ENCODE results near the gene SLC44A4.

The SLC44A4 gene

GRCh38 chr6:31878222-31878621, 575 bp downstream of the SLC44A4 start:
- Histone ChIP-seq H3K4me3 (ENCODE audit: low read depth, low read length) (no peak overlapping the region), H2AK5ac (ENCODE audit: low read length) (no peak overlapping the region), H2AFZ (ENCODE audit: insufficient read depth, low read length, poor library complexity) (no peak overlapping the region), H3K79me1 (ENCODE audit: low read length) (no peaks in the 10 kb centered on the region), H3K9ac (ENCODE audit: low read length) (no peak overlapping the region), H3K36me3 (ENCODE audit: control insufficient read depth in 1 of 2, insufficient read depth in 2 of 2, low read length in 2 of 2) (peaks cover 34% of the 10 kb centered on the region in 2 experiments), H2BK5ac (ENCODE audit: low read depth, low read length, poor library complexity) (no peak overlapping the region), H3K18ac (ENCODE audit: low read length) (no peak overlapping the region), H3K4ac (ENCODE audit: low read depth, low read length) (no peak overlapping the region), H2BK12ac (ENCODE audit: low read length) (no peak overlapping the region), H3K27ac (ENCODE audit: low read depth, low read length) (no peak overlapping the region), H3K4me2 (ENCODE audit: low read length) (no peak overlapping the region), H2BK120ac (ENCODE audit: insufficient read depth, low read length, poor library complexity) (no peak overlapping the region), H3K23ac (ENCODE audit: low read length) (no peak overlapping the region), H3K4me1 (ENCODE audit: control insufficient read depth in 1 of 2, insufficient read depth in 2 of 2, low read length in 2 of 2) (peaks cover 0 to 14% of the 10 kb centered on the region in 2 experiments), H4K8ac (ENCODE audit: low read depth, low read length) (no peak overlapping the region), H4K12ac (ENCODE audit: low read depth, low read length) (no peak overlapping the region), H4K91ac (ENCODE audit: low read depth, low read length) (no peak overlapping the region), H3K27me3 (ENCODE audit: insufficient read depth, low read length) (no peaks in the 10 kb centered on the region), H3K79me2 (ENCODE audit: control insufficient read depth, insufficient read depth, low read length, poor library complexity) (no peaks in the 10 kb centered on the region), H3K14ac (ENCODE audit: low read length) (no peak overlapping the region), H3K9me3 (ENCODE audit: insufficient read depth, low read depth, low read length) (no peaks in the 10 kb centered on the region)
- WGBS (ENCODE audit: extremely low coverage, insufficient coverage, insufficient read length) = no CpG with 5 or more reads among the region's 3 CpGs
- DNase-seq = no peak

GRCh38 chr6:31877651-31878161, 1.1 kb downstream of the SLC44A4 start:
- H2AK5ac ChIP-seq (ENCODE audit: low read length) = no peak overlapping the region

GRCh38 chr6:31877125-31877650, 1.6 kb downstream of the SLC44A4 start:
- Histone ChIP-seq H4K8ac (ENCODE audit: low read depth, low read length) (no peak overlapping the region), H3K9me3 (ENCODE audit: insufficient read depth, low read depth, low read length) (no peaks in the 10 kb centered on the region), H2BK5ac (ENCODE audit: low read depth, low read length, poor library complexity) (no peak overlapping the region), H3K79me1 (ENCODE audit: low read length) (no peaks in the 10 kb centered on the region), H2AK5ac (ENCODE audit: low read length) (no peak overlapping the region), H2BK120ac (ENCODE audit: insufficient read depth, low read length, poor library complexity) (no peak overlapping the region), H3K4me2 (ENCODE audit: low read length) (no peak overlapping the region), H3K27ac (ENCODE audit: low read depth, low read length) (no peak overlapping the region), H2BK12ac (ENCODE audit: low read length) (no peak overlapping the region), H3K4ac (ENCODE audit: low read depth, low read length) (no peak overlapping the region), H3K27me3 (ENCODE audit: insufficient read depth, low read length) (no peaks in the 10 kb centered on the region), H3K36me3 (ENCODE audit: control insufficient read depth in 1 of 2, insufficient read depth in 2 of 2, low read length in 2 of 2) (peaks cover 24% of the 10 kb centered on the region in 2 experiments), H3K9ac (ENCODE audit: low read length) (no peak overlapping the region), H4K91ac (ENCODE audit: low read depth, low read length) (no peak overlapping the region), H3K4me3 (ENCODE audit: low read depth, low read length) (no peak overlapping the region), H2AFZ (ENCODE audit: insufficient read depth, low read length, poor library complexity) (no peak overlapping the region), H3K14ac (ENCODE audit: low read length) (no peak overlapping the region), H3K79me2 (ENCODE audit: control insufficient read depth, insufficient read depth, low read length, poor library complexity) (no peaks in the 10 kb centered on the region), H3K4me1 (ENCODE audit: control insufficient read depth in 1 of 2, insufficient read depth in 2 of 2, low read length in 2 of 2) (peaks cover 0 to 9% of the 10 kb centered on the region in 2 experiments), H3K23ac (ENCODE audit: low read length) (no peak overlapping the region), H3K18ac (ENCODE audit: low read length) (no peak overlapping the region), H4K12ac (ENCODE audit: low read depth, low read length) (no peak overlapping the region)
- no peak for DNase-seq
- WGBS (ENCODE audit: extremely low coverage, insufficient coverage, insufficient read length) = no CpG with 5 or more reads among the region's 3 CpGs

More at GRCh38 chr6:31877651-31878161, 1.1 kb downstream of the SLC44A4 start:
- Histone ChIP-seq H2BK12ac (ENCODE audit: low read length) (no peak overlapping the region), H3K79me2 (ENCODE audit: control insufficient read depth, insufficient read depth, low read length, poor library complexity) (no peaks in the 10 kb centered on the region), H4K12ac (ENCODE audit: low read depth, low read length) (no peak overlapping the region), H3K4me1 (ENCODE audit: control insufficient read depth in 1 of 2, insufficient read depth in 2 of 2, low read length in 2 of 2) (peaks cover 0 to 14% of the 10 kb centered on the region in 2 experiments), H3K4ac (ENCODE audit: low read depth, low read length) (no peak overlapping the region), H2BK120ac (ENCODE audit: insufficient read depth, low read length, poor library complexity) (no peak overlapping the region), H3K23ac (ENCODE audit: low read length) (no peak overlapping the region), H3K27ac (ENCODE audit: low read depth, low read length) (no peak overlapping the region), H3K4me2 (ENCODE audit: low read length) (no peak overlapping the region), H3K14ac (ENCODE audit: low read length) (no peak overlapping the region), H3K9ac (ENCODE audit: low read length) (no peak overlapping the region), H3K79me1 (ENCODE audit: low read length) (no peaks in the 10 kb centered on the region), H4K8ac (ENCODE audit: low read depth, low read length) (no peak overlapping the region), H2BK5ac (ENCODE audit: low read depth, low read length, poor library complexity) (no peak overlapping the region), H4K91ac (ENCODE audit: low read depth, low read length) (no peak overlapping the region), H3K36me3 (ENCODE audit: control insufficient read depth in 1 of 2, insufficient read depth in 2 of 2, low read length in 2 of 2) (peaks cover 29% of the 10 kb centered on the region in 2 experiments), H2AFZ (ENCODE audit: insufficient read depth, low read length, poor library complexity) (no peak overlapping the region), H3K4me3 (ENCODE audit: low read depth, low read length) (no peak overlapping the region), H3K18ac (ENCODE audit: low read length) (no peak overlapping the region), H3K27me3 (ENCODE audit: insufficient read depth, low read length) (no peaks in the 10 kb centered on the region), H3K9me3 (ENCODE audit: insufficient read depth, low read depth, low read length) (no peaks in the 10 kb centered on the region)
- no peak for DNase-seq
- WGBS (ENCODE audit: extremely low coverage, insufficient coverage, insufficient read length) = no CpG with 5 or more reads among the region's 10 CpGs

GRCh38 chr6:31876357-31876756, 2.4 kb downstream of the SLC44A4 start:
- no peak overlapping the region for H3K23ac ChIP-seq (ENCODE audit: low read length)
- no peak overlapping the region for H4K8ac ChIP-seq (ENCODE audit: low read depth, low read length)
- no peak for DNase-seq
- no peak overlapping the region for H2AK5ac ChIP-seq (ENCODE audit: low read length)
- H3K18ac ChIP-seq (ENCODE audit: low read length) = no peak overlapping the region
- no peak overlapping the region for H4K12ac ChIP-seq (ENCODE audit: low read depth, low read length)
- no peaks in the 10 kb centered on the region for H3K27me3 ChIP-seq (ENCODE audit: insufficient read depth, low read length)
- peaks cover 19 to 20% of the 10 kb centered on the region in 2 experiments for H3K36me3 ChIP-seq (ENCODE audit: control insufficient read depth in 1 of 2, insufficient read depth in 2 of 2, low read length in 2 of 2)
- H2BK5ac ChIP-seq (ENCODE audit: low read depth, low read length, poor library complexity) = no peak overlapping the region
- peaks cover 2 to 12% of the 10 kb centered on the region in 2 experiments for H3K4me1 ChIP-seq (ENCODE audit: control insufficient read depth in 1 of 2, insufficient read depth in 2 of 2, low read length in 2 of 2)
- H3K4ac ChIP-seq (ENCODE audit: low read depth, low read length) = no peak overlapping the region
- H2BK120ac ChIP-seq (ENCODE audit: insufficient read depth, low read length, poor library complexity) = no peak overlapping the region
- no peak overlapping the region for H2AFZ ChIP-seq (ENCODE audit: insufficient read depth, low read length, poor library complexity)
- no peak overlapping the region for H3K4me3 ChIP-seq (ENCODE audit: low read depth, low read length)
- H3K14ac ChIP-seq (ENCODE audit: low read length) = no peak overlapping the region
- no peak overlapping the region for H3K9ac ChIP-seq (ENCODE audit: low read length)
- no peaks in the 10 kb centered on the region for H3K9me3 ChIP-seq (ENCODE audit: insufficient read depth, low read depth, low read length)
- no peaks in the 10 kb centered on the region for H3K79me1 ChIP-seq (ENCODE audit: low read length)
- H3K27ac ChIP-seq (ENCODE audit: low read depth, low read length) = no peak overlapping the region
- no CpG with 5 or more reads among the region's 7 CpGs for WGBS (ENCODE audit: extremely low coverage, insufficient coverage, insufficient read length)
- H4K91ac ChIP-seq (ENCODE audit: low read depth, low read length) = no peak overlapping the region
- H2BK12ac ChIP-seq (ENCODE audit: low read length) = no peak overlapping the region
- no peak overlapping the region for H3K4me2 ChIP-seq (ENCODE audit: low read length)
- no peaks in the 10 kb centered on the region for H3K79me2 ChIP-seq (ENCODE audit: control insufficient read depth, insufficient read depth, low read length, poor library complexity)

Data from trophoblast cell (in vitro differentiated cells and primary cell).